Bone marrow (tissue), 2 donors: ENCODE measurements around the gene ALG1.
"Not testable (repeated sequence)": the region's sequence is repeated elsewhere in the genome, so short reads cannot be mapped to it uniquely, and the experiment has no call there.

ENCODE experiments used
- DNase-seq, 2 donors: peaks; one replicate each; lab custom pipeline; 2025; lab: John Stamatoyannopoulos, UW

ALG1 gene

GRCh38 chr16:5073771-5074170, 2.1 kb downstream of the ALG1 start:
- not testable (repeated sequence) for DNase-seq

GRCh38 chr16:5075637-5076036, 4.0 kb downstream of the ALG1 start:
- DNase-seq = no peak

- no peak for DNase-seq
Measured at GRCh38 chr16:5077304-5077703, 5.7 kb downstream of the ALG1 start.

GRCh38 chr16:5078626-5079025, 7.0 kb downstream of the ALG1 start:
- DNase-seq = no peak

- not testable (repeated sequence) for DNase-seq
Measured at GRCh38 chr16:5080461-5080860, 8.8 kb downstream of the ALG1 start.

GRCh38 chr16:5080996-5081395, 9.4 kb downstream of the ALG1 start:
- not testable (repeated sequence) for DNase-seq

- not testable (repeated sequence) for DNase-seq
Measured at GRCh38 chr16:5083646-5084045, 12.0 kb downstream of the ALG1 start.

GRCh38 chr16:5084099-5084731, 12.6 kb downstream of the ALG1 start:
- not testable (repeated sequence) for DNase-seq

GRCh38 chr16:5084802-5085201, 13.2 kb downstream of the ALG1 start:
- peak in 1 of 2 donors; percentile 5 for DNase-seq

GRCh38 chr16:5085716-5086115, 14.1 kb downstream of the ALG1 start:
- not testable (repeated sequence) for DNase-seq

GRCh38 chr16:5088086-5088790, 16.6 kb downstream of the ALG1 start:
- not testable (repeated sequence) for DNase-seq

- DNase-seq = not testable (repeated sequence)
Measured at GRCh38 chr16:5088936-5089335, 17.3 kb downstream of the ALG1 start.

GRCh38 chr16:5089911-5090555, 18.4 kb downstream of the ALG1 start:
- not testable (repeated sequence) for DNase-seq

- not testable (repeated sequence) for DNase-seq
Measured at GRCh38 chr16:5090592-5090991, 18.9 kb downstream of the ALG1 start.

- not testable (repeated sequence) for DNase-seq
Measured at GRCh38 chr16:5093081-5093480, 21.4 kb downstream of the ALG1 start.

- not testable (repeated sequence) for DNase-seq
Measured at GRCh38 chr16:5093746-5094145, 22.1 kb downstream of the ALG1 start.

GRCh38 chr16:5095145-5095830, 23.6 kb downstream of the ALG1 start:
- not testable (repeated sequence) for DNase-seq

- DNase-seq = not testable (repeated sequence)
Measured at GRCh38 chr16:5096437-5097060, 24.9 kb downstream of the ALG1 start.

- DNase-seq = not testable (repeated sequence)
Measured at GRCh38 chr16:5097061-5097469, 25.4 kb downstream of the ALG1 start.

- peak; percentile 97 to 99 for DNase-seq
Measured at GRCh38 chr16:5097470-5098220, 26.0 kb downstream of the ALG1 start, which contains the start of gene EEF2KMT. Gene EEF2KMT, minus strand, starts transcription at chr16:5097795. Its CDS starts 56 bp downstream, at chr16:5097739.
